SJSA1 (cell line): ENCODE results near the gene TMEM219. TPM values are rescaled to one million over a fixed set of nuclear protein-coding genes. Genes with fewer than 3 reads are reported as not detected.
A peak's percentile ranks its signal among the peaks of the same experiment; 100 is the strongest.

Source experiments
- DNase-seq, 2 experiments: peaks; one replicate each; pipeline ENCODE4 v3.0.0-alpha.2; 2015 to 2020; ENCODE audit warnings: low spot score in 2 of 2, low read depth in 1 of 2
- H3K27ac ChIP-seq: fragments of 250-450 bp; sonication (Bioruptor Pico); 2 replicates; pipeline ENCODE4 v1.5.1; 2020; ENCODE audit warnings: mild to moderate bottlenecking, moderate library complexity
- H3K27me3 ChIP-seq: fragments of 250-450 bp; sonication (Bioruptor Pico); replicated peaks from 2 replicates; pipeline ENCODE4 v1.5.1; 2020; ENCODE audit warnings: mild to moderate bottlenecking, moderate library complexity
- H3K36me3 ChIP-seq: fragments of 250-450 bp; sonication (Bioruptor Pico); 2 replicates; pipeline ENCODE4 v1.5.1; 2020; ENCODE audit warnings: mild to moderate bottlenecking
- H3K4me1 ChIP-seq: fragments of 250-450 bp; sonication (Bioruptor Pico); replicated peaks from 2 replicates; pipeline ENCODE4 v1.6.1; 2021; ENCODE audit warnings: mild to moderate bottlenecking
- H3K4me3 ChIP-seq: fragments of 250-450 bp; sonication (Bioruptor Pico); 2 replicates; pipeline ENCODE4 v1.5.1; 2020; ENCODE audit warnings: mild to moderate bottlenecking
- H3K9me3 ChIP-seq: fragments of 250-450 bp; sonication (Bioruptor Pico); replicated peaks from 2 replicates; pipeline ENCODE4 v1.5.1; 2020; ENCODE audit warnings: mild to moderate bottlenecking
- total RNA-seq: library from RNA; depleted of rRNA; stranded (reverse); fragments of >200 nt; shearing (Covaris generic); gene quantifications from 2 replicates; pipeline ENCODE4 v1.2.3, GENCODE V29; 2014

Gene TMEM219
- total RNA-seq, 1 experiment from 2014 or later: 86.2 TPM

GRCh38 chr16:30002614-30003346 is 40.9 kb downstream of the TMEM219 start:
- no peak overlapping the region for H3K27ac ChIP-seq
- H3K36me3 ChIP-seq: peaks cover 48% of the 10 kb centered on the region
- no peaks in the 10 kb centered on the region for H3K27me3 ChIP-seq
- H3K4me3 ChIP-seq: no peak overlapping the region
- no peaks in the 10 kb centered on the region for H3K9me3 ChIP-seq
- no peak for DNase-seq
- H3K4me1 ChIP-seq: no peaks in the 10 kb centered on the region

- Histone ChIP-seq H3K4me1 (no peaks in the 10 kb centered on the region), H3K9me3 (no peaks in the 10 kb centered on the region), H3K27ac (no peak overlapping the region), H3K27me3 (no peaks in the 10 kb centered on the region; the same call in 1 of the 2 replicates), H3K36me3 (peaks cover 42% of the 10 kb centered on the region), H3K4me3 (no peak overlapping the region)
- DNase-seq: no peak
These were observed 42.0 kb downstream of the TMEM219 start for GRCh38 chr16:30003670-30004423.

- Histone ChIP-seq H3K27ac (no peak overlapping the region), H3K4me1 (no peaks in the 10 kb centered on the region), H3K9me3 (no peaks in the 10 kb centered on the region), H3K27me3 (no peaks in the 10 kb centered on the region; the same call in 1 of the 2 replicates), H3K36me3 (peaks cover 40% of the 10 kb centered on the region), H3K4me3 (no peak overlapping the region)
- no peak for DNase-seq
These were observed 42.5 kb downstream of the TMEM219 start for GRCh38 chr16:30004424-30004776.

- Histone ChIP-seq H3K9me3 (no peaks in the 10 kb centered on the region), H3K4me3 (no peak overlapping the region)
These were observed 42.9 kb downstream of the TMEM219 start for GRCh38 chr16:30004811-30005242.

GRCh38 chr16:30005341-30006094 is 43.6 kb downstream of the TMEM219 start:
- H3K36me3 ChIP-seq: peaks cover 31% of the 10 kb centered on the region
- H3K4me1 ChIP-seq: no peaks in the 10 kb centered on the region
- no peak overlapping the region for H3K4me3 ChIP-seq
- no peak overlapping the region for H3K27ac ChIP-seq
- H3K9me3 ChIP-seq: no peaks in the 10 kb centered on the region
- peaks cover 7% of the 10 kb centered on the region for H3K27me3 ChIP-seq
- DNase-seq: peak in 1 of 2 experiments; percentile 42

More at GRCh38 chr16:30004811-30005242, 42.9 kb downstream of the TMEM219 start:
- Histone ChIP-seq H3K4me1 (no peaks in the 10 kb centered on the region), H3K36me3 (peaks cover 36% of the 10 kb centered on the region), H3K27ac (no peak overlapping the region), H3K27me3 (peaks cover under 1% of the 10 kb centered on the region)
- no peak for DNase-seq

GRCh38 chr16:30006095-30006473 is 44.2 kb downstream of the TMEM219 start:
- Histone ChIP-seq H3K27me3 (peaks cover 11% of the 10 kb centered on the region), H3K4me1 (no peaks in the 10 kb centered on the region), H3K36me3 (peaks cover 25% of the 10 kb centered on the region), H3K27ac (no peak overlapping the region), H3K9me3 (no peaks in the 10 kb centered on the region), H3K4me3 (no peak overlapping the region)
- DNase-seq: no peak

GRCh38 chr16:30006659-30007377 is 44.9 kb downstream of the TMEM219 start:
- no peak overlapping the region for H3K4me3 ChIP-seq
- no peak overlapping the region for H3K27ac ChIP-seq
- H3K36me3 ChIP-seq: peaks cover 20% of the 10 kb centered on the region
- no peak for DNase-seq
- no peaks in the 10 kb centered on the region for H3K9me3 ChIP-seq
- peaks cover 16% of the 10 kb centered on the region for H3K27me3 ChIP-seq
- no peaks in the 10 kb centered on the region for H3K4me1 ChIP-seq

GRCh38 chr16:30007378-30007895 is 45.6 kb downstream of the TMEM219 start:
- peaks cover 18% of the 10 kb centered on the region for H3K36me3 ChIP-seq
- H3K4me1 ChIP-seq: no peaks in the 10 kb centered on the region
- DNase-seq: no peak
- no peak overlapping the region for H3K4me3 ChIP-seq
- H3K27ac ChIP-seq: no peak overlapping the region
- H3K27me3 ChIP-seq: peaks cover 20% of the 10 kb centered on the region
- H3K9me3 ChIP-seq: no peaks in the 10 kb centered on the region

GRCh38 chr16:30009085-30009862 is 47.4 kb downstream of the TMEM219 start:
- Histone ChIP-seq H3K4me1 (no peaks in the 10 kb centered on the region), H3K36me3 (peaks cover 12% of the 10 kb centered on the region), H3K27me3 (peaks cover 20% of the 10 kb centered on the region), H3K27ac (no peak overlapping the region), H3K9me3 (no peaks in the 10 kb centered on the region), H3K4me3 (no peak overlapping the region)
- no peak for DNase-seq

- Histone ChIP-seq H3K4me3 (no peak overlapping the region), H3K9me3 (no peaks in the 10 kb centered on the region), H3K36me3 (peaks cover 5% of the 10 kb centered on the region), H3K27ac (no peak overlapping the region), H3K27me3 (peaks cover 20% of the 10 kb centered on the region), H3K4me1 (no peaks in the 10 kb centered on the region)
- no peak for DNase-seq
These were observed 48.3 kb downstream of the TMEM219 start for GRCh38 chr16:30009990-30010843.

GRCh38 chr16:30010844-30011713 is 49.2 kb downstream of the TMEM219 start, which contains the start of gene DOC2A:
Gene DOC2A (minus strand): TSS chr16:30011027. CDS start chr16:30010222, 805 bp downstream.
- H3K4me3 ChIP-seq: no peak within 1 kb of the TSS
- no peaks in the 10 kb centered on the region for H3K9me3 ChIP-seq
- DNase-seq: no peak
- peaks cover 1% of the 10 kb centered on the region for H3K36me3 ChIP-seq
- H3K27me3 ChIP-seq: peaks cover 20% of the 10 kb centered on the region
- no peak within 1 kb of the TSS for H3K27ac ChIP-seq
- H3K4me1 ChIP-seq: no peaks in the 10 kb centered on the region
